GM20000 (cell line): Measurements from ENCODE around the gene MMP2.

ENCODE experiments used
- DNase-seq: peaks from one replicate; pipeline ENCODE4 v3.0.0; 2012; ENCODE audit warnings: low spot score
- CTCF ChIP-seq: IDR thresholded peaks from 2 replicates; pipeline ENCODE4 v1.5.1; 2012; ENCODE audit warnings: mild to moderate bottlenecking, control low read depth; ENCODE audit errors: extremely low read depth, missing control alignments

Gene MMP2

GRCh38 chr16:55500530-55501011, 21.6 kb downstream of the MMP2 start:
- TF ChIP-seq CTCF = no peak
- no peak for DNase-seq

GRCh38 chr16:55501549-55502322, 22.7 kb downstream of the MMP2 start:
- no peak for DNase-seq
- no peak for TF ChIP-seq CTCF

- TF ChIP-seq CTCF = no peak
- no peak for DNase-seq
Observed at GRCh38 chr16:55502801-55503366, 23.9 kb downstream of the MMP2 start.

- peak; percentile 6 for DNase-seq
- TF ChIP-seq CTCF = no peak
Observed at GRCh38 chr16:55503726-55504550, 24.9 kb downstream of the MMP2 start.

GRCh38 chr16:55505333-55506015, 26.5 kb downstream of the MMP2 start:
- DNase-seq = peak; percentile 6

GRCh38 chr16:55506083-55506482, 27.1 kb downstream of the MMP2 start:
- TF ChIP-seq CTCF = no peak
- DNase-seq = peak; percentile 3

More at GRCh38 chr16:55505333-55506015, 26.5 kb downstream of the MMP2 start:
- TF ChIP-seq CTCF = no peak
